HEK293 (cell line): ENCODE data around the gene PLAGL1.
A peak's percentile ranks its signal among the peaks of the same experiment; 100 is the strongest.

Source experiments
- CTCF ChIA-PET: fragments of 350-600 bp; formaldehyde crosslinking; extraction: SDS; loops from one replicate; lab custom pipeline; 2021; ENCODE audit warnings: antibody characterized with exemption; lab: Yijun Ruan, JAX
- POLR2A ChIA-PET: fragments of 300-600 bp; formaldehyde crosslinking; extraction: SDS; loops from one replicate; lab custom pipeline; 2020; ENCODE audit warnings: antibody characterized with exemption, inconsistent platforms; lab: Yijun Ruan, JAX
- H3K27ac ChIP-seq: fragments of 200-500 bp; sonication (Bioruptor generic); 2 replicates; pipeline ENCODE4 v1.5.1; 2014; ENCODE audit warnings: low read depth, low read length, control low read depth, inconsistent platforms; ENCODE audit errors: extremely low read depth
- H3K36me3 ChIP-seq, 2 experiments: fragments of 200-500 bp in 1 of 2; sonication (Bioruptor generic) in 1 of 2; 1 replicate in 1 of 2; 2 replicates in 1 of 2; pipeline ENCODE4 v1.5.1; 2014 to 2017; ENCODE audit warnings: inconsistent platforms in 2 of 2, low read length in 2 of 2; ENCODE audit not compliant: control insufficient read depth in 2 of 2, insufficient read depth in 1 of 2
- H3K4me1 ChIP-seq: fragments of 200-500 bp; sonication (Bioruptor generic); 2 replicates; pipeline ENCODE4 v1.5.1; 2014; ENCODE audit warnings: mild to moderate bottlenecking, low read length, inconsistent platforms; ENCODE audit not compliant: control insufficient read depth, insufficient read depth
- H3K4me3 ChIP-seq: 2 replicates; pipeline ENCODE4 v1.5.1; 2011; ENCODE audit warnings: low read depth, mild to moderate bottlenecking, control low read depth, low read length, moderate library complexity
- H3K9me3 ChIP-seq: fragments of 200-500 bp; sonication (Bioruptor generic); 2 replicates; pipeline ENCODE4 v1.5.1; 2014; ENCODE audit warnings: low read depth, low read length, inconsistent platforms; ENCODE audit not compliant: control insufficient read depth, insufficient read depth
- BCL11A ChIP-seq: fragments of 450-650 bp; formaldehyde crosslinking; IDR thresholded peaks from 2 replicates; pipeline ENCODE4 v1.5.1; 2016; ENCODE audit warnings: low read depth, missing biosample characterization, missing genetic modification characterization
- GLIS2 ChIP-seq: fragments of 450-650 bp; formaldehyde crosslinking; IDR thresholded peaks from 2 replicates; pipeline ENCODE4 v1.5.1; 2016; ENCODE audit warnings: missing biosample characterization, missing genetic modification characterization
- SCRT2 ChIP-seq: fragments of 450-650 bp; formaldehyde crosslinking; IDR thresholded peaks from 2 replicates; pipeline ENCODE4 v1.5.1; 2016; ENCODE audit warnings: missing biosample characterization, missing genetic modification characterization
- SP7 ChIP-seq: fragments of 450-650 bp; formaldehyde crosslinking; IDR thresholded peaks from 2 replicates; pipeline ENCODE4 v1.5.1; 2016; ENCODE audit warnings: missing biosample characterization, missing genetic modification characterization
- TRIM28 ChIP-seq: IDR thresholded peaks from 2 replicates; pipeline ENCODE4 v1.6.1; 2011; ENCODE audit warnings: low read length, control low read depth, borderline replicate concordance
- WT1 ChIP-seq: fragments of 450-650 bp; formaldehyde crosslinking; IDR thresholded peaks from 2 replicates; pipeline ENCODE4 v1.5.1; 2016; ENCODE audit warnings: missing biosample characterization, missing genetic modification characterization
- ZBTB17 ChIP-seq: fragments of 450-650 bp; formaldehyde crosslinking; IDR thresholded peaks from 2 replicates; pipeline ENCODE4 v1.5.1; 2016; ENCODE audit warnings: missing biosample characterization, missing genetic modification characterization
- ZBTB44 ChIP-seq: fragments of 450-650 bp; IDR thresholded peaks from 2 replicates; pipeline ENCODE4 v1.5.1; 2018; ENCODE audit warnings: missing biosample characterization, mild to moderate bottlenecking, missing genetic modification characterization
- ZBTB49 ChIP-seq: fragments of 450-650 bp; formaldehyde crosslinking; IDR thresholded peaks from 2 replicates; pipeline ENCODE4 v1.5.1; 2016; ENCODE audit warnings: missing biosample characterization, missing genetic modification characterization, low read depth
- ZBTB6 ChIP-seq: fragments of 450-650 bp; formaldehyde crosslinking; IDR thresholded peaks from 2 replicates; pipeline ENCODE4 v1.5.1; 2017; ENCODE audit warnings: missing biosample characterization, missing genetic modification characterization
- ZFP69B ChIP-seq: fragments of 450-650 bp; formaldehyde crosslinking; IDR thresholded peaks from 2 replicates; pipeline ENCODE4 v1.5.1; 2016; ENCODE audit warnings: missing biosample characterization, missing genetic modification characterization
- ZNF132 ChIP-seq: fragments of 450-650 bp; formaldehyde crosslinking; IDR thresholded peaks from 2 replicates; pipeline ENCODE4 v1.5.1; 2017; ENCODE audit warnings: missing biosample characterization, missing genetic modification characterization, borderline replicate concordance
- ZNF184 ChIP-seq: fragments of 450-650 bp; IDR thresholded peaks from 2 replicates; pipeline ENCODE4 v1.5.1; 2018; ENCODE audit warnings: missing biosample characterization, mild to moderate bottlenecking, missing genetic modification characterization
- ZNF223 ChIP-seq: fragments of 450-650 bp; formaldehyde crosslinking; IDR thresholded peaks from 2 replicates; pipeline ENCODE4 v1.5.1; 2016; ENCODE audit warnings: missing biosample characterization, missing genetic modification characterization
- ZNF350 ChIP-seq: fragments of 450-650 bp; formaldehyde crosslinking; IDR thresholded peaks from 2 replicates; pipeline ENCODE4 v1.5.0; 2017; ENCODE audit warnings: missing biosample characterization, mild to moderate bottlenecking, missing genetic modification characterization
- ZNF510 ChIP-seq: fragments of 450-650 bp; formaldehyde crosslinking; IDR thresholded peaks from 2 replicates; pipeline ENCODE4 v1.5.1; 2018; ENCODE audit warnings: mild to moderate bottlenecking, missing genetic modification characterization, missing biosample characterization; ENCODE audit not compliant: insufficient replicate concordance
- ZNF555 ChIP-seq: fragments of 450-650 bp; formaldehyde crosslinking; conservative IDR thresholded peaks from 2 replicates; pipeline ENCODE4 v1.5.1; 2017; ENCODE audit warnings: missing biosample characterization, mild to moderate bottlenecking, missing genetic modification characterization, inconsistent platforms
- ZNF585B ChIP-seq: fragments of 450-650 bp; formaldehyde crosslinking; IDR thresholded peaks from 2 replicates; pipeline ENCODE4 v1.5.1; 2016; ENCODE audit warnings: missing biosample characterization, missing genetic modification characterization
- ZNF610 ChIP-seq: fragments of 450-650 bp; formaldehyde crosslinking; IDR thresholded peaks from 2 replicates; pipeline ENCODE4 v1.5.1; 2016; ENCODE audit warnings: missing biosample characterization, missing genetic modification characterization, borderline replicate concordance
- ZNF701 ChIP-seq: fragments of 450-650 bp; formaldehyde crosslinking; IDR thresholded peaks from 2 replicates; pipeline ENCODE4 v1.5.1; 2016; ENCODE audit warnings: missing biosample characterization, missing genetic modification characterization
- ZNF776 ChIP-seq: fragments of 450-650 bp; formaldehyde crosslinking; IDR thresholded peaks from 2 replicates; pipeline ENCODE4 v1.5.0; 2017; ENCODE audit warnings: missing biosample characterization, missing genetic modification characterization, borderline replicate concordance

PLAGL1 gene

GRCh38 chr6:144036064-144036834 lies 28.2 kb upstream of the PLAGL1 start:
- no peak overlapping the region for H3K4me3 ChIP-seq
- CTCF ChIA-PET = interaction anchor here (0.6 kb wide), 1 partner anchor 106 kb away, joined by 3 read pairs; no protein-coding TSS in a partner anchor
- H3K4me1 ChIP-seq = no peaks in the 10 kb centered on the region
- POLR2A ChIA-PET = no interaction called here
- H3K36me3 ChIP-seq = no peaks in the 10 kb centered on the region
- TF ChIP-seq ZNF132 (tag by site-specific recombination) (no peak), TRIM28 (peak; percentile 58; the same call in 1 of the 2 replicates)
- no peaks in the 10 kb centered on the region for H3K9me3 ChIP-seq
- H3K27ac ChIP-seq = no peak overlapping the region

- TF ChIP-seq ZNF350 (tag by site-specific recombination) = no peak
- no peak for TF ChIP-seq ZBTB49 (tag by site-specific recombination)
- TF ChIP-seq ZNF701 (tag by site-specific recombination) = no peak
- TF ChIP-seq ZNF184 (tag by site-specific recombination) = no peak
- TF ChIP-seq ZBTB6 (tag by site-specific recombination) = no peak
- no peak for TF ChIP-seq SP7 (tag by site-specific recombination)
- no peak for TF ChIP-seq ZNF610 (tag by site-specific recombination)
- TF ChIP-seq ZNF585B = no peak
- no peak for TF ChIP-seq ZNF510 (tag by site-specific recombination)
- no peak for TF ChIP-seq ZNF223 (tag by site-specific recombination)
- TF ChIP-seq ZBTB17 = no peak
- TF ChIP-seq ZNF776 (tag by site-specific recombination) = no peak
- TF ChIP-seq ZFP69B = no peak
- TF ChIP-seq BCL11A (tag by site-specific recombination) = no peak
- TF ChIP-seq GLIS2 (tag by site-specific recombination) = no peak
- TF ChIP-seq WT1 = no peak
- no peak for TF ChIP-seq ZBTB44
- TF ChIP-seq ZNF132 (tag by site-specific recombination) = no peak
- TF ChIP-seq ZNF555 = no peak
- TF ChIP-seq SCRT2 (tag by site-specific recombination) = no peak
- Histone ChIP-seq H3K4me3 (no peak overlapping the region), H3K9me3 (no peaks in the 10 kb centered on the region), H3K36me3 (no peaks in the 10 kb centered on the region), H3K4me1 (no peaks in the 10 kb centered on the region), H3K27ac (no peak overlapping the region)
- ChIA-PET CTCF (no interaction called here), POLR2A (no interaction called here)
These were observed 27.4 kb upstream of the PLAGL1 start for GRCh38 chr6:144035416-144035815.
